Esophagus mucosa (tissue), 1 donor: ENCODE results near the gene FOXD4L4. TPM values are rescaled to one million over a fixed set of nuclear protein-coding genes. Genes with fewer than 3 reads are reported as not detected.
"Not testable (repeated sequence)": the region's sequence is repeated elsewhere in the genome, so short reads cannot be mapped to it uniquely, and the experiment has no call there.

Experiments used
- ATAC-seq: fragments of 200-7000 bp; cut with Tn5 transposase; one replicate; pipeline ENCODE4 v1.9.1; 2020
- total RNA-seq: library from RNA; stranded (reverse); gene quantifications from one replicate; pipeline ENCODE4 v1.2.4, GENCODE V29; 2023
- donor health status: DM: yes; HTN: yes; CAD: no.

The FOXD4L4 gene
- 0.52 TPM for total RNA-seq

DNA sequence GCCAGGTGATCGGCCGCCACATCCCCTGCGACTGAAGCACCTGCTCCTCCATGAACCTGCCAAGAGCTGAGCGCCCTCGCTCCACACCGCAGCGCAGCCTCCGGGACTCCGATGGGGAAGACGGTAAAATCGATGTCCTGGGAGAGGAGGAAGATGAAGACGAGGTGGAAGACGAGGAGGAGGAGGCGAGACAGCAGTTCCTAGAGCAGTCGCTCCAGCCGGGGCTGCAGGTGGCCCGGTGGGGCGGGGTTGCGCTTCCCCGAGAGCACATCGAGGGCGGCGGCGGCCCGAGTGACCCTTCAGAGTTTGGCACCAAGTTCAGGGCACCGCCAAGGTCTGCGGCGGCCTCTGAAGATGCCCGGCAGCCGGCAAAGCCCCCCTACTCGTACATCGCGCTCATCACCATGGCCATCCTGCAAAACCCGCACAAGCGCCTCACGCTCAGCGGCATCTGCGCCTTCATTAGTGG is at the start of gene FOXD4L4:
Gene FOXD4L4 (plus strand): TSS at position 51 of the 469 bp plus-strand sequence. CDS start 0 bp downstream, at position 51.
- ATAC-seq = not testable (repeated sequence)

GRCh38 chr9:65703550-65703949 is 33.4 kb upstream of the FOXD4L4 start:
- ATAC-seq = not testable (repeated sequence)

DNA sequence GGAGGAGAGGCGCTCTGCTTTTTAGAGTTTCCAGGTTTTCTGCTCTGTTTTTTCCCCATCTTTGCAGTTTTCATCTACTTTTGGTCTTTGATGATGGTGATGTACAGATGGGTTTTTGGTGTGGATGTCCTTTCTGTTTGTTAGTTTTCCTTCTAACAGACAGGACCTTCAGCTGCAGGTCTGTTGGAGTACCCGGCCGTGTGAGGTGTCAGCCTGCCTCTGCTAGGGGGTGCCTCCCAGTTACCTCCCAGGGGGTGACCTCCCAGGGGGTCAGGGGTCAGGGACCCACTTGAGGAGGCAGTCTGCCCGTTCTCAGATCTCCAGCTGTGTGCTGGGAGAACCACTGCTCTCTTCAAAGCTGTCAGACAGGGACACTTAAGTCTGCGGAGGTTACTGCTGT is 22.5 kb upstream of the FOXD4L4 start:
- not testable (repeated sequence) for ATAC-seq

DNA sequence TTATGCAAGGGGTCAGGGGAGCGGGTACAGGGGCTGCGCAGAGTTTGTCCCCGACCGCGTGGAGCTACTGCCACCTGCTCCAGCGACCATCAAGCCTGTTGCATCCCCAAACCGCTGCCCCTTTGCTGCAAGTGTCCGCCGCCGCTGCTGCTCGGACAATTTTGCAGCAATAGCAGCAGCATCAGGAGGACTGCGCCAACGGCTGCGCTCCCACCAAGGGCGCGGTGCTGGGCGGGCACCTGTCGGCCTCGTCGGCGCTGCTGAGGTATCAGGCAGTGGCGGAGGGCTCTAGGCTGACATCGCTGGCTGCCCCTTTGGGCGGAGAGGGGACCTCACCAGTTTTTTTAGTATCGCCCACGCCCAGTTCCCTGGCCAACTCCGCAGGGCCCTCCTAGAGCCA is 1.2 kb downstream of the FOXD4L4 start:
- not testable (repeated sequence) for ATAC-seq

Other genes starting within 250 kb of the FOXD4L4 start
- 29.5 TPM for gene ZNG1E, start 61.2 kb upstream of the FOXD4L4 start, total RNA-seq